Kidney (tissue), 14 donors: Measurements from ENCODE around the gene HSD11B2. TPM values are rescaled to one million over a fixed set of nuclear protein-coding genes. Genes with fewer than 3 reads are reported as not detected.
"Not testable (repeated sequence)": the region's sequence is repeated elsewhere in the genome, so short reads cannot be mapped to it uniquely, and the experiment has no call there.

ENCODE experiments used
- DNase-seq, 5 donors: peaks; one replicate each; pipeline ENCODE4 v3.0.0-alpha.2; 2013 to 2020
- FAIRE-seq: peaks from 2 replicates; lab custom pipeline; 2012; peaks lifted over from hg19 to GRCh38; lab: Jason Lieb, UNC
- H3K27ac ChIP-seq, 2 donors: one replicate each; pipeline ENCODE4 v1.7.0; 2013; ENCODE audit warnings: low read depth in 2 of 2, low read length in 2 of 2, inconsistent platforms in 1 of 2
- H3K27me3 ChIP-seq: one replicate; pipeline ENCODE4 v1.7.1; 2013; ENCODE audit warnings: low read length, inconsistent platforms; ENCODE audit not compliant: control insufficient read depth, insufficient read depth
- H3K36me3 ChIP-seq, 3 donors: one replicate each; pipeline versions ENCODE4 v1.7.0 to v1.7.1; 2013; ENCODE audit warnings: low read length in 3 of 3, control low read depth in 1 of 3, inconsistent platforms in 1 of 3; ENCODE audit not compliant: insufficient read depth in 3 of 3, control insufficient read depth in 2 of 3
- H3K4me1 ChIP-seq, 3 donors: one replicate each; pipeline versions ENCODE4 v1.7.0 to v1.7.1; 2013; ENCODE audit warnings: low read length in 3 of 3, inconsistent platforms in 1 of 3, low read depth in 1 of 3; ENCODE audit not compliant: control insufficient read depth in 2 of 3, insufficient read depth in 2 of 3
- H3K4me3 ChIP-seq, 3 donors: one replicate each; pipeline versions ENCODE4 v1.7.0 to v1.8.1; 2013; ENCODE audit warnings: low read length in 3 of 3, control low read depth in 1 of 3, inconsistent platforms in 1 of 3
- H3K9ac ChIP-seq, 3 donors: one replicate each; pipeline versions ENCODE4 v1.7.0 to v1.7.1; 2013; ENCODE audit warnings: low read length in 3 of 3, control low read depth in 1 of 3, inconsistent platforms in 1 of 3
- H3K9me3 ChIP-seq, 3 donors: one replicate each; pipeline versions ENCODE4 v1.7.0 to v1.7.1; 2013; ENCODE audit warnings: low read length in 3 of 3, control low read depth in 1 of 3, inconsistent platforms in 1 of 3; ENCODE audit not compliant: control insufficient read depth in 2 of 3, insufficient read depth in 1 of 3
- CTCF ChIP-seq: IDR thresholded peaks from 3 replicates; pipeline ENCODE4 v1.5.1; 2012; ENCODE audit warnings: mild to moderate bottlenecking, moderate library complexity, borderline replicate concordance; ENCODE audit not compliant: insufficient read depth; ENCODE audit errors: extremely low read depth
- intact Hi-C: fragments of 100-400 bp; cut with DNase I; formaldehyde crosslinking; loops from one replicate; pipeline ENCODE4 v1.11.1; 2022
- polyA plus RNA-seq: library from polyadenylated mRNA; stranded (reverse); fragments of 350-450 nt; fragmentation: Illumina TruSeq; extraction: RNeasy Lipid Tissue Mini Kit (QIAGEN cat#74804); gene quantifications from one replicate; pipeline ENCODE4 v1.2.3, GENCODE V29; 2014; ENCODE audit warnings: low read depth, low replicate concordance; ENCODE audit not compliant: insufficient read depth
- total RNA-seq: library from RNA; stranded (reverse); fragmentation: NEBNext Ultra II Directional; extraction: Animal tissue kit (Norgen Biotek cat#: 25700); gene quantifications from one replicate; pipeline ENCODE4 v1.2.1, GENCODE V29; 2021
- donor health status: control.
- donor health status: control.
- donor health status: control.
- donor health status: control.
- donor health status: control.
- donor health status: DM: yes; HTN: yes; CAD: no.
- donor health status: Normal renal cell carcinoma (clear cell type).

Gene HSD11B2
- total and polyA plus RNA-seq, 2 donors from 2014 or later = 139 to 1,022 TPM

- Histone ChIP-seq H3K27me3 (no peaks in the 10 kb centered on the region), H3K9me3 (no peaks in the 10 kb centered on the region), H3K9ac (peak overlapping the region in 2 of 3 donors; percentile 42 to 46), H3K27ac (peak overlapping the region; percentile 63 to 90), H3K4me3 (peak overlapping the region in 2 of 3 donors; percentile 6 to 37), H3K36me3 (no peaks in the 10 kb centered on the region), H3K4me1 (peaks cover 0 to 8% (median 6%) of the 10 kb centered on the region in 3 donors)
- no peak for TF ChIP-seq CTCF
- FAIRE-seq (no peak), DNase-seq (peak in 1 of 5 donors; percentile 24)
- intact Hi-C loops = no loop called here
Measured at GRCh38 chr16:67413978-67414911, 16.7 kb upstream of the HSD11B2 start.

- H3K9me3 ChIP-seq, H3K36me3 ChIP-seq, H3K27me3 ChIP-seq, H3K4me1 ChIP-seq, intact Hi-C loops, FAIRE-seq: not testable (repeated sequence)
- peak overlapping the region; percentile 11 to 84 (median 47) for H3K9ac ChIP-seq
- peak overlapping the region; percentile 68 to 80 (median 78) for H3K4me3 ChIP-seq
- peak overlapping the region; percentile 91 to 92 for H3K27ac ChIP-seq
- DNase-seq = peak in 2 of 5 donors; percentile 40 to 73
Measured at GRCh38 chr16:67415421-67415820, 15.5 kb upstream of the HSD11B2 start.

GRCh38 chr16:67415872-67416793, 14.8 kb upstream of the HSD11B2 start, which contains the start of gene ZDHHC1:
TSS of gene ZDHHC1 (minus strand) at chr16:67416477. CDS start at chr16:67407775, 8,702 bp downstream.
- H3K27ac ChIP-seq = peak within 1 kb of the TSS; percentile 91 to 92
- H3K4me1 ChIP-seq = peaks cover 0 to 8% (median 6%) of the 10 kb centered on the region in 3 donors
- peak; percentile 70 for TF ChIP-seq CTCF
- no peaks in the 10 kb centered on the region for H3K9me3 ChIP-seq
- H3K9ac ChIP-seq = peak within 1 kb of the TSS; percentile 41 to 84 (median 49)
- H3K27me3 ChIP-seq = no peaks in the 10 kb centered on the region
- intact Hi-C loops = no loop called here
- no peaks in the 10 kb centered on the region for H3K36me3 ChIP-seq
- H3K4me3 ChIP-seq = peak within 1 kb of the TSS; percentile 68 to 80 (median 78)
- DNase-seq = peak; percentile 84 to 91 (median 87)
- FAIRE-seq = no peak
